DOHH2 (cell line): ENCODE measurements around the gene HGF.

ENCODE experiments used
- H3F3A ChIP-seq: fragments of 200-600 bp; sonication (generic), shearing (Covaris generic); 2 replicates; pipeline ENCODE4 v1.6.0; 2016; ENCODE audit warnings: antibody characterized with exemption, mild to moderate bottlenecking; ENCODE audit not compliant: control insufficient read depth, insufficient read depth
- H3K27ac ChIP-seq: fragments of 200-600 bp; sonication (generic); 2 replicates; pipeline ENCODE4 v1.5.1; 2014; ENCODE audit warnings: low read depth, mild to moderate bottlenecking, low read length, moderate library complexity
- H3K27me3 ChIP-seq: fragments of 200-600 bp; sonication (generic); 2 replicates; pipeline ENCODE4 v1.6.1; 2014; ENCODE audit warnings: mild to moderate bottlenecking, low read length, mixed read lengths; ENCODE audit not compliant: control insufficient read depth
- H3K36me3 ChIP-seq: fragments of 200-600 bp; sonication (generic); 2 replicates; pipeline ENCODE4 v1.6.1; 2014; ENCODE audit warnings: mild to moderate bottlenecking, low read length, moderate library complexity, mixed read lengths; ENCODE audit not compliant: control insufficient read depth
- H3K4me1 ChIP-seq: fragments of 200-600 bp; sonication (generic); 2 replicates; pipeline ENCODE4 v1.6.1; 2014; ENCODE audit warnings: mild to moderate bottlenecking, low read length, mixed read lengths; ENCODE audit not compliant: control insufficient read depth
- H3K4me2 ChIP-seq: fragments of 200-600 bp; sonication (generic); 2 replicates; pipeline ENCODE4 v1.6.0; 2014; ENCODE audit warnings: mild to moderate bottlenecking, low read length, moderate library complexity
- H3K4me3 ChIP-seq: fragments of 200-600 bp; sonication (generic); 2 replicates; pipeline ENCODE4 v1.5.1; 2014; ENCODE audit warnings: mild to moderate bottlenecking, low read length, mixed read lengths
- H3K79me2 ChIP-seq: fragments of 200-600 bp; sonication (generic); 2 replicates; pipeline ENCODE4 v1.6.1; 2014; ENCODE audit warnings: mild to moderate bottlenecking, low read length, mixed read lengths; ENCODE audit not compliant: control insufficient read depth
- H3K9me2 ChIP-seq: fragments of 200-600 bp; sonication (generic); replicated peaks from 2 replicates; pipeline ENCODE4 v1.6.1; 2014; ENCODE audit warnings: mild to moderate bottlenecking, low read length, mixed read lengths; ENCODE audit not compliant: control insufficient read depth
- H3K9me3 ChIP-seq: fragments of 200-600 bp; sonication (generic); 2 replicates; pipeline ENCODE4 v1.6.1; 2014; ENCODE audit warnings: antibody characterized with exemption, low read length, mixed read lengths; ENCODE audit not compliant: control insufficient read depth, insufficient read depth
- H4K20me1 ChIP-seq: fragments of 200-600 bp; sonication (generic); 2 replicates; pipeline ENCODE4 v1.6.0; 2014; ENCODE audit warnings: low read depth, mild to moderate bottlenecking, antibody characterized with exemption, low read length, moderate library complexity; ENCODE audit not compliant: control insufficient read depth, insufficient read depth
- CTCF ChIP-seq: fragments of 200-600 bp; sonication (generic); IDR thresholded peaks from one replicate; pipeline ENCODE4 v1.5.1; 2014; ENCODE audit warnings: antibody characterized with exemption, mild to moderate bottlenecking, low read depth, low read length; ENCODE audit not compliant: poor library complexity, severe bottlenecking
- EZH2phosphoT487 ChIP-seq: fragments of 200-600 bp; sonication (generic); IDR thresholded peaks from 2 replicates; pipeline ENCODE4 v1.6.1; 2017; ENCODE audit warnings: borderline replicate concordance, mild to moderate bottlenecking, antibody characterized with exemption, low read length, moderate library complexity, mixed read lengths

Gene HGF

GRCh38 chr7:81788246-81788645 lies 18.4 kb upstream of the HGF start:
- TF ChIP-seq CTCF (no peak), EZH2phosphoT487 (no peak)
- no peaks in the 10 kb centered on the region for H3K27me3 ChIP-seq
- no peaks in the 10 kb centered on the region for H3F3A ChIP-seq
- H3K9me2 ChIP-seq: no peaks in the 10 kb centered on the region
- H3K4me3 ChIP-seq: no peak overlapping the region
- no peak overlapping the region for H3K4me2 ChIP-seq
- H3K9me3 ChIP-seq: no peaks in the 10 kb centered on the region
- H3K79me2 ChIP-seq: no peaks in the 10 kb centered on the region
- H3K36me3 ChIP-seq: no peaks in the 10 kb centered on the region
- no peaks in the 10 kb centered on the region for H4K20me1 ChIP-seq
- H3K27ac ChIP-seq: no peak overlapping the region
- peaks cover 59% of the 10 kb centered on the region for H3K4me1 ChIP-seq

- H4K20me1 ChIP-seq: no peaks in the 10 kb centered on the region
- no peaks in the 10 kb centered on the region for H3K79me2 ChIP-seq
- H3K27ac ChIP-seq: peak overlapping the region; percentile 43
- H3K9me3 ChIP-seq: no peaks in the 10 kb centered on the region
- peak overlapping the region; percentile 38 for H3K4me3 ChIP-seq
- H3F3A ChIP-seq: no peaks in the 10 kb centered on the region
- TF ChIP-seq CTCF: no peak
- no peak for TF ChIP-seq EZH2phosphoT487
- no peaks in the 10 kb centered on the region for H3K9me2 ChIP-seq
- peak overlapping the region; percentile 55 for H3K4me2 ChIP-seq
- H3K4me1 ChIP-seq: peaks cover 33% of the 10 kb centered on the region
- no peaks in the 10 kb centered on the region for H3K36me3 ChIP-seq
- no peaks in the 10 kb centered on the region for H3K27me3 ChIP-seq
These were observed 14.0 kb upstream of the HGF start for GRCh38 chr7:81783818-81784217.

GRCh38 chr7:81780914-81781693 lies 11.3 kb upstream of the HGF start:
- Histone ChIP-seq H3K27me3 (no peaks in the 10 kb centered on the region), H3K36me3 (no peaks in the 10 kb centered on the region), H3K9me2 (no peaks in the 10 kb centered on the region), H3K4me1 (peaks cover 28% of the 10 kb centered on the region), H3F3A (no peaks in the 10 kb centered on the region), H3K79me2 (no peaks in the 10 kb centered on the region), H4K20me1 (no peaks in the 10 kb centered on the region), H3K27ac (no peak overlapping the region), H3K4me2 (no peak overlapping the region), H3K9me3 (no peaks in the 10 kb centered on the region), H3K4me3 (no peak overlapping the region)
- TF ChIP-seq CTCF (no peak), EZH2phosphoT487 (no peak)
